Measurements from ENCODE around the gene HDAC4. TPM values are rescaled to one million over a fixed set of nuclear protein-coding genes. Genes with fewer than 3 reads are reported as not detected.

HDAC4 gene
- total and polyA plus RNA-seq, 2 of the 8 experiments (the other 6 are each of a cell fraction or from before 2014, with no cell fraction given), result 15.4 to 31.5 TPM

- Histone ChIP-seq H3K23me2 (ENCODE audit: low read depth, low read length) (no peaks in the 10 kb centered on the region), H3K4me1 (replicated peaks in 1 of 4; ENCODE audit: control insufficient read depth in 3 of 4, insufficient read depth in 4 of 4, low read length in 3 of 4) (peaks cover 24 to 54% (median 41%) of the 10 kb centered on the region in 4 experiments), H2BK20ac (ENCODE audit: low read length) (peak overlapping the region; percentile 68), H3K9me3 (ENCODE audit: insufficient read depth in 2 of 2, low read depth in 1 of 2, low read length in 1 of 2) (no peaks in the 10 kb centered on the region), H3K56ac (replicated peaks; ENCODE audit: insufficient read length, low read depth, low read length) (no peak overlapping the region), H2AK5ac (ENCODE audit: low read depth, low read length) (peak overlapping the region; percentile 8; the same call in 1 of the 2 replicates), H3K27me3 (replicated peaks in 1 of 4; ENCODE audit: control insufficient read depth in 3 of 4, extremely low read depth in 1 of 4, insufficient read depth in 3 of 4, low read length in 3 of 4) (no peaks in the 10 kb centered on the region), H3K4me2 (ENCODE audit: insufficient read depth in 1 of 2, low read depth in 2 of 2, low read length in 2 of 2) (peak overlapping the region; percentile 52 to 55), H3K27ac (ENCODE audit: low read depth, low read length) (peak overlapping the region; percentile 25; the same call in 1 of the 2 replicates), H2BK5ac (ENCODE audit: low read depth, low read length) (peak overlapping the region; percentile 85; the same call in 1 of the 2 replicates), H2BK120ac (replicated peaks; ENCODE audit: low read depth, low read length) (peak overlapping the region; percentile 19), H4K5ac (ENCODE audit: insufficient read length, low read depth, low read length) (peak overlapping the region; percentile 38), H2BK15ac (ENCODE audit: low read length) (no peak overlapping the region; the same call in 1 of the 2 replicates), H3K79me2 (ENCODE audit: control insufficient read depth in 1 of 2, insufficient read depth in 2 of 2, low read length in 2 of 2) (peaks cover 0 to 61% of the 10 kb centered on the region in 2 experiments; a peak in 3 of 4 replicates), H2AFZ (ENCODE audit: low read length) (no peak overlapping the region), H2BK12ac (ENCODE audit: low read depth, low read length) (peak overlapping the region; percentile 89; the same call in 1 of the 2 replicates), H3K18ac (ENCODE audit: extremely low read depth, low read length) (peak overlapping the region; percentile 99), H4K91ac (replicated peaks; ENCODE audit: insufficient read length, low read length) (peak overlapping the region; percentile 93), H3K36me3 (ENCODE audit: control insufficient read depth in 2 of 4, insufficient read depth in 4 of 4, low read length in 3 of 4) (no peaks in the 10 kb centered on the region), H3K9ac (replicated peaks in 1 of 4; ENCODE audit: extremely low read depth in 1 of 4, low read depth in 3 of 4, low read length in 3 of 4) (no peak overlapping the region; a peak in 1 of 7 replicates), H3K23ac (ENCODE audit: insufficient read length) (no peak overlapping the region), H3K14ac (ENCODE audit: insufficient read length) (no peak overlapping the region), H4K8ac (ENCODE audit: extremely low read depth, insufficient read depth, low read length) (no peak overlapping the region), H3K4ac (replicated peaks; ENCODE audit: insufficient read length, low read depth, low read length) (no peak overlapping the region), H3K4me3 (ENCODE audit: extremely low read depth in 1 of 4, insufficient read depth in 2 of 4, low read depth in 3 of 4, low read length in 4 of 4) (peak overlapping the region in 1 of 4 experiments; percentile 28; a peak in 1 of 8 replicates), H3K79me1 (ENCODE audit: low read depth, low read length) (peaks cover 8% of the 10 kb centered on the region), H4K20me1 (replicated peaks in 1 of 2; ENCODE audit: control insufficient read depth in 1 of 2, insufficient read depth in 2 of 2, low read length in 2 of 2) (peaks cover 0 to 12% of the 10 kb centered on the region in 2 experiments)
- TF ChIP-seq KDM4A (IDR thresholded peaks at IDR 0.05; ENCODE audit: low read depth, low read length, severe bottlenecking), result no peak
- 0 out of 4 replicates have a peak, but pooled peaks of 1 of the 2 experiments have one; percentile 60 for TF ChIP-seq SIN3A (conservative IDR thresholded peaks at IDR 0.05 in 1 of 2, IDR thresholded peaks at IDR 0.05 in 1 of 2; ENCODE audit: low read depth in 1 of 2, low read length in 2 of 2)
- ChIA-PET POLR2A (ENCODE audit: partially characterized antibody) (interaction anchor here (1.2 kb wide), 1 partner anchor 106 kb away, joined by 3 read pairs; the partner anchor contains the start of gene HDAC4), CTCF (ENCODE audit: partially characterized antibody) (interaction anchor here (0.8 to 8.0 kb wide), 6 partner anchors 11 to 54 kb away, joined by 3 to 44 read pairs (median 4); no protein-coding TSS in a partner anchor)
- FAIRE-seq, result peak; percentile 42
- 61% methylated on average over 6 of the region's 6 CpGs; no CpG with 5 or more reads in 1 of the 2 experiments for WGBS, 2 experiments (ENCODE audit: extremely low coverage in 1 of 2, insufficient coverage in 1 of 2, insufficient read length in 1 of 2, insufficient replicate concordance in 2 of 2, low coverage in 1 of 2, low lambda C conversion rate in 2 of 2, missing lambda C conversion rate in 1 of 2)
- no peak for DNase-seq (ENCODE audit: low read depth in 1 of 2, low spot score in 2 of 2)
Observed at GRCh38 chr2:239295377-239296019, 105.3 kb downstream of the HDAC4 start.

Data from H1 (cell line).